Fibroblast of villous mesenchyme (primary cell): ENCODE data around the gene ATP1A2. TPM values are rescaled to one million over a fixed set of nuclear protein-coding genes. Genes with fewer than 3 reads are reported as not detected.

ENCODE experiments used
- DNase-seq: peaks from one replicate; pipeline ENCODE4 v3.0.0-alpha.2; 2010; ENCODE audit warnings: low read depth
- H3K4me3 ChIP-seq: 2 replicates; pipeline ENCODE4 v1.5.1; 2011; ENCODE audit warnings: low read depth, mild to moderate bottlenecking, low read length
- CTCF ChIP-seq: IDR thresholded peaks from 2 replicates; pipeline ENCODE4 v1.5.1; 2012; ENCODE audit warnings: low read depth, mild to moderate bottlenecking, low read length; ENCODE audit not compliant: insufficient read depth
- total RNA-seq: library from RNA; depleted of rRNA; stranded (reverse); fragments of >200 nt; gene quantifications from 2 replicates; pipeline ENCODE4 v1.2.3, GENCODE V29; 2012

The ATP1A2 gene
- total RNA-seq, 1 donor = not detected

DNA sequence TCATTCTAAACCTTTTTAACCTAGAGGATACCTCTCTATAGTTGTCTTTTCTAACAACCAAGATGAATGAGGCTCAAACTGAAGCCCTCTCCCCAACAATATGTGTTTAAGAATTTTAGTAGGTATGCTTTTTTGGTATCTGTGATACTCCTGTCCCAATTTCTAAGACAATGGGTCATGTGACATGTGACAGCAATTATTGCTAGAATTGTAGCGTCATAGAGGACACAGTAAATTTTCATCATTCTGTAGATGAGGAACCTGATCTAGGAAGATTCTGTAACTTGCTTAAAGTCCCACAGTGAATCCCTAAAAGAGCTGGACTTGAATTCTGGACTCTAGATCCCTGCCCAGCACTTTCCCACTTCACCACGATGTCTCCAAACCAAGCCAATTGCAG is 63.2 kb downstream of the ATP1A2 start:
- no peak for TF ChIP-seq CTCF
- no peak overlapping the region for H3K4me3 ChIP-seq
- no peak for DNase-seq

DNA sequence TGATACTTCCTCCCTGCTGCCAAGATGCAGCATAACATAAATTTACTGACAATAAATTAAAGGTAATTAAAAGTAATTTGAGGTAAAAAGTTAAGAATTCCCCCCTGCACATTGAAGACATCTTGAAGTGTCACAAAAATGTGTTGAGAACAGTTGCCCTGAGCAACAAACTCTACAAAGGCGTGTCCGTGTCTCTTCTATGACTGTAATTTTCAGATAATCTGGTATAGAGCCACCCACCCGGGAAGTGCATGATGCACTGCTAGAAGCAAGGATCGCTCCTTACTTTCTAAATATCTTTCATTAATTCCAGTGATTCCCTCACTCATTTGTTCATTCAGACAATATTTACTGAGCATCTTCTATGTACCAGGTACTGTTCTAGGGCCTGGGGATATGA is 63.8 kb downstream of the ATP1A2 start:
- TF ChIP-seq CTCF = no peak
- H3K4me3 ChIP-seq = no peak overlapping the region
- no peak for DNase-seq

DNA sequence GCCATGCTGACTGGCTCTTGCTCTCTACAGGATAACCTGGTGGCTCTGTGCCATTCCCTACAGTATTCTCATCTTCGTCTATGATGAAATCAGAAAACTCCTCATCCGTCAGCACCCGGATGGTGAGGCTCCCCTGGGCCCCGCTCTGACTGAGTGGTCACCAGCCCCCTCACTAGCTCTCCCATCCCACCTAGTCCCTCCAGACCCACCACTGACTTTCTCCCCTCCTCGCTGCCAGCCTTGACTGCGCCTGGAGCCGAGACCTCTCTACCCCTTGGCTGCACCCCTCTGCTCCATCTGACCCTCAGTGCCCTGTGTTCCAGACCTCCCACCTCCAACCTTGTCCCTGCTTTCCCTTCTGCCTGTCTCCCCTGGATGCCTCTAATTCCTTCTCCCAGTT is 70.7 kb downstream of the ATP1A2 start:
- no peak overlapping the region for H3K4me3 ChIP-seq
- no peak for DNase-seq
- TF ChIP-seq CTCF = no peak

- DNase-seq = no peak
- TF ChIP-seq CTCF = no peak
- no peak overlapping the region for H3K4me3 ChIP-seq
These were observed 71.2 kb downstream of the ATP1A2 start for GRCh38 chr1:160186729-160187128.

GRCh38 chr1:160187407-160187806 is 71.8 kb downstream of the ATP1A2 start:
- no peak for DNase-seq
- H3K4me3 ChIP-seq = no peak overlapping the region
- TF ChIP-seq CTCF = no peak

DNA sequence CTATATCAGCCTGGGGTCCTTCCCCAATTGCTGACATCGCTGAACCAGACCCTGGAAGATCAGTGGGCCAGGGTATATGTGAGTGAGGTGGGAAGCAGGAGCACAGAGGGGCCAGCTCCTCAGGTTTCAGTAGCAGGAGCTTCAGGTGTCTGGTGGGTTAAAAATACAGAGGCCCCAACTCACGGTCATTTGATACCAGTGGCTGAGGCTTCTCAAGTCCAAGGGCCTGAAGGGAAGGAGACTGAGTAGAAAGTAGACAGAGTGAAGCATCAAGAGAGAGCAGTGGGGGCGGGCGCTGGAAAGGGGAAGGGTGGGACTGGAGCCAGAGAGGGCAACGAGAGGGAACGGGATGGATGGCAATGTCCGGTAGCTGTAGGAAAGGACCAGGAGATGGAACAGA is 72.8 kb downstream of the ATP1A2 start:
- no peak overlapping the region for H3K4me3 ChIP-seq
- no peak for TF ChIP-seq CTCF
- no peak for DNase-seq

DNA sequence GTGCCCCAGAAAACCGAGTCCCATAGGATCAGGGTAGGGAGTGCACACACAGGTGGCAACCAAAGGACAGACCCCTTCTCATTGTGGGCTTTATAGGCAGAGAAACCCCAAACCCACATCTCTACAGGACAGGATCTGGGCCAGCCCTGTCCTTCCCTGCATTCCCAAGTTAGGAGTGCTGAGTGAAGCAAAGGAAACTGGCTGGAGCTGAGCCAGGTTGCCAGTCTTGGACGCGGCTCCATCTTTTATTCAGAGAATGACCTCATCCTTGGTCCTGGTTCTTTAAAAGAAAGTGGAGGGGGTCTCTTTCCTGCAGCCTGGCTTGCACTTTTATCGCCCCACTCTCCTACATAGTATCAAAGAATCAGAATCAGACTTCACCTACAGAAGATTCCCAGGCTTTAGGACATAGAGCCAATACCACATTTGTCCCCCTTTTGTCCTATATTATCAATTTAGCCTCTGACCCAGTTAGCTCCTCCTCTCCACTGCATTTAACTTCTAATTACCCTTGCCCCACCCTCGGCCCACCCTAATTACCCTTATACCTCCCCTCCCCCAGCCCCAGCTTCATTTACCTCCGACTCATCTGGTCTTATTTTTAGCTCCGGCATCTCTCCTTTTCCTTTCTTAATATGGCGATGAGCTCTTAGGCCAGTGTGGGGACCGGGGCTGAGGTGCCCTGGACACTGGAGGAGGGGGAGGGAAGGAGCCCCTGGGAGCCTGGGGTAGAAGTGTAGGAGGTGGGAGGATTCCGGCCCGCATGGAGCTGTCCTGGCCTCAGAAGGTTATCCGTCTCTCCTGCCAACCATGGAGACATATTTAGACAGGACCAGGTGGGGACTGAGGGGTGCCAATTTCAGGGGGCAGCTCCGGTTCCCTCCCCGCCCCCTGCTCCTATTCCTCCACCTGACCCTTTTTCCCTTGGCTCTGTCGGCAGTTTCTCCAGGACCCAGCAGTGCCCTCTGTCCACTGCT is 74.4 kb downstream of the ATP1A2 start, which contains the start of gene CASQ1:
Gene CASQ1 (plus strand): TSS at position 927 of the 977 bp plus-strand sequence. CDS start 177 bp downstream, outside the sequence.
- TF ChIP-seq CTCF = no peak
- H3K4me3 ChIP-seq = no peak within 1 kb of the TSS
- no peak for DNase-seq
